ENCODE results near the gene LAMA5. TPM values are rescaled to one million over a fixed set of nuclear protein-coding genes. Genes with fewer than 3 reads are reported as not detected.

LAMA5 gene
- total RNA-seq, 2 donors from 2014 or later, result 170 to 272 TPM

DNA sequence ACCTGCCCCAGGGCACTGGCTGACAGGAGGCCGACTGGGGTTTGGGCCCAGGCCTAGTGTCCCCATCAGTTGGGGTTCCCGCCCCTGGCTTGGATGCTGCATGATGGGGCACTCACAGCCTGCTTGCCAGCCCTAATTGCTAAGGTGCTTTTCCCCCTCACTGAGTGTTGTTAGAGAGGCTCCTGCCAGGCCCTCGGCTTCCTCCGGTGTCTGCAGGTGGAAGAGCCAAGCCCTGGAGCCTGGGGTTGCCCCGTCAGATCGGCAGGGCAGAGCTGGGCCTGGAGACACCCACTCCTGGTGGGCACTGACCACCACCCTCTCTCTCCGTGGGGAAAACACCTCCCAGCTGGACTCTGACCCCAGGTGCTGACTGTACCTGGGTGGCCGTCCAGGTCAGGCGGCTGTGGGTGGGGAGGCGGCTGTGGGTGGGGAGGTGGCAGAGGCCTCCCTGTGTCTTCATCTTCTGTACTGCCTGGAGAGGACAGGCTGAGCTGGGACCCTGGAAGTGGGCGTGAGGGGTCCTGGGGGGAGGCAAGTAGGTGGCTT lies 46.0 kb upstream of the LAMA5 start:
- H3K9me3 ChIP-seq, result no peaks in the 10 kb centered on the region
- no peak overlapping the region for H3K27ac ChIP-seq
- H3K4me3 ChIP-seq, result no peak overlapping the region
- no peaks in the 10 kb centered on the region for H3K36me3 ChIP-seq
- no peak for DNase-seq (ENCODE audit: low spot score)
- TF ChIP-seq POLR2AphosphoS5 (IDR thresholded peaks at IDR 0.05) (no peak), POLR2A (IDR thresholded peaks at IDR 0.05) (no peak)
- TF ChIP-seq, protein P1, sequence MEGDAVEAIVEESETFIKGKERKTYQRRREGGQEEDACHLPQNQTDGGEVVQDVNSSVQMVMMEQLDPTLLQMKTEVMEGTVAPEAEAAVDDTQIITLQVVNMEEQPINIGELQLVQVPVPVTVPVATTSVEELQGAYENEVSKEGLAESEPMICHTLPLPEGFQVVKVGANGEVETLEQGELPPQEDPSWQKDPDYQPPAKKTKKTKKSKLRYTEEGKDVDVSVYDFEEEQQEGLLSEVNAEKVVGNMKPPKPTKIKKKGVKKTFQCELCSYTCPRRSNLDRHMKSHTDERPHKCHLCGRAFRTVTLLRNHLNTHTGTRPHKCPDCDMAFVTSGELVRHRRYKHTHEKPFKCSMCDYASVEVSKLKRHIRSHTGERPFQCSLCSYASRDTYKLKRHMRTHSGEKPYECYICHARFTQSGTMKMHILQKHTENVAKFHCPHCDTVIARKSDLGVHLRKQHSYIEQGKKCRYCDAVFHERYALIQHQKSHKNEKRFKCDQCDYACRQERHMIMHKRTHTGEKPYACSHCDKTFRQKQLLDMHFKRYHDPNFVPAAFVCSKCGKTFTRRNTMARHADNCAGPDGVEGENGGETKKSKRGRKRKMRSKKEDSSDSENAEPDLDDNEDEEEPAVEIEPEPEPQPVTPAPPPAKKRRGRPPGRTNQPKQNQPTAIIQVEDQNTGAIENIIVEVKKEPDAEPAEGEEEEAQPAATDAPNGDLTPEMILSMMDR (IDR thresholded peaks at IDR 0.05), result no peak
- WGBS, result 94% methylated on average over 11 of the region's 11 CpGs
- H3K4me1 ChIP-seq (replicated peaks), result peaks cover 7% of the 10 kb centered on the region
- intact Hi-C loops (cut with DNase I), result loop anchor here (5.0 kb wide), 1 partner anchor 84 kb away; no protein-coding TSS in a partner anchor
- no peaks in the 10 kb centered on the region for H3K27me3 ChIP-seq (replicated peaks; ENCODE audit: insufficient read depth)

DNA sequence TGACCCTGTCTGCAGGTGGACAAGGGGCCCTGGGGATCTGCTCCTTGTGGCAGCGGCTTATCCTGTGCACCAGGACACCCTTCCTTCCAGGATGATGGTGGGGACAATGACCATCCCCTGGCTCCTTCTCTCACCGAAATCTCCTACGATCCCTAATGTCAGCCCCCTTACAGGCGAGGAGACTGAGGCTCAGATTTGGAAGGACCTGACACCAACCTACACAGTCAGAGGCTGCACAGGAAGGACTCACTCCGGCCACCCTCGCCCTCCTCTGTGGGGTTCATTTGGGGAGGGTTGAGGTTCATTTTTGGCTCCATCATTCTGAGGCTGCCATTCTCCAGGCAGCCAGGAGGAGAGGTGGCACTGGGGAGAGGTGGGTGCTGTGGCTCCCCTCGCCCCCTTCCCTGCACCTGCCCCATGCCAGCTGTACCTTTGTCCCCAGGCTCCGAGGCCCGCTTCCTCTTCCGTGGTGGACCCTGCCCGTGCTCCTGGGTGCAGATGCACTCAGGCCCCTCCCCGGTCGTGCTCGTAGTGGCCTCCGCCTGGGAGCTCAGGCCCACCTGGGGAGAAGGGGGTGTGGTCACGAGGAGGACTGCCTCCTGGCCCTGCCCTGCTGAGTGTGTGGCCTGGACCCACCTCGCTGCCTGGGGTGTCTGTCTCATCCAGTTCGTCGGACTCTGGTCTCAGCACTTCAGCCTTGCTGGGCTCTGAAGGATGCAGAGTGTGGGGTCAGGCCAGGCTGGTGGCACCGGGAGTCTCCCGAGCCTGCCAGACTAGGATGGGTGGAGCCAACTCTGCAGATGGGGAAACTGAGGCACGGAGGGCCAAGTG lies 45.3 kb upstream of the LAMA5 start:
- 86% methylated on average over 22 of the region's 22 CpGs for WGBS
- H3K4me1 ChIP-seq (replicated peaks), result peaks cover 11% of the 10 kb centered on the region
- DNase-seq (ENCODE audit: low spot score), result no peak
- H3K27ac ChIP-seq, result no peak overlapping the region
- TF ChIP-seq, protein P1 (IDR thresholded peaks at IDR 0.05), result no peak
- TF ChIP-seq POLR2A (IDR thresholded peaks at IDR 0.05) (no peak), POLR2AphosphoS5 (IDR thresholded peaks at IDR 0.05) (no peak)
- no peaks in the 10 kb centered on the region for H3K9me3 ChIP-seq
- intact Hi-C loops (cut with DNase I), result loop anchor here (5.0 kb wide), 1 partner anchor 85 kb away; no protein-coding TSS in a partner anchor
- no peaks in the 10 kb centered on the region for H3K27me3 ChIP-seq (replicated peaks; ENCODE audit: insufficient read depth)
- H3K4me3 ChIP-seq, result no peak overlapping the region
- no peaks in the 10 kb centered on the region for H3K36me3 ChIP-seq

DNA sequence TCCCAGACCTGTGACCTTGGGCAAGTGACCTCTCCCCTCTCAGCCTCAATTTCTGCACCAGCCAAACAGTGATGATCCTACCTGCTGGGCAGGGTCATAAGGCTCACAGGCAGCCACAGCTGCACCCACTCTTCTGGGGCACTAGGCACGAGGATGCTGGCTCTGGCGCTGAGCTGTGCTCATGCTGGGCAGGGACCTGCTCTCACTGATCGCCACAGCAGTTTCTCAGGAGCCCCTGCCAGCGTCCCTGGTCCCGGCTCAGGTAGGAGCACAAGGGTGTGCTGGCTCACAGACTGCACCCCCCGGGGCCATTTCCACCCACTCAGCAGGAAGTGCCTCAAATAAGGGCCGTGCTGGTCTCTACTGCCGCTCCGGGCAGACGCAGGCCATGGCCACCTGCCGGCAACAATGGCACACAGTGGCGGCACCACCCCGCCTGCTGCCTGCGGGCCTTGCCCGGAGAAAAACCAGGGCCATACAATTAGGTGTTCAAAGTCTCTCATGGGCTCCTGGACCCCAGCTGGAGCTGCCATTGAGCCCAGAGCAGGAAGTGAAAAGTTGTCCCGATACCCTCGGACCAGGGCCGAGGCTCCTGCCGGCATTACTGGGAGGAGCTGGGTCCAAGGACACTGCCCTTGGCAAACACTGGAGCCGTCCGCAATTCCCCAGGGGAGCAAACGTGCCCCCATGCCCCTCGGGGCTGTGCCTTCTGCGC lies 44.5 kb upstream of the LAMA5 start:
- no peak for DNase-seq (ENCODE audit: low spot score)
- H3K27me3 ChIP-seq (replicated peaks; ENCODE audit: insufficient read depth), result no peaks in the 10 kb centered on the region
- no peak overlapping the region for H3K27ac ChIP-seq
- H3K4me3 ChIP-seq, result no peak overlapping the region
- 85% methylated on average over 18 of the region's 24 CpGs for whole genome bisulfite sequencing
- no peaks in the 10 kb centered on the region for H3K36me3 ChIP-seq
- TF ChIP-seq POLR2AphosphoS5 (IDR thresholded peaks at IDR 0.05), result no peak
- TF ChIP-seq POLR2A (IDR thresholded peaks at IDR 0.05), result no peak
- TF ChIP-seq, protein P1 (IDR thresholded peaks at IDR 0.05), result no peak
- H3K4me1 ChIP-seq (replicated peaks), result peaks cover 13% of the 10 kb centered on the region
- intact Hi-C loops (cut with DNase I), result loop anchor here (5.0 kb wide), 1 partner anchor 86 kb away; no protein-coding TSS in a partner anchor
- H3K9me3 ChIP-seq, result no peaks in the 10 kb centered on the region

DNA sequence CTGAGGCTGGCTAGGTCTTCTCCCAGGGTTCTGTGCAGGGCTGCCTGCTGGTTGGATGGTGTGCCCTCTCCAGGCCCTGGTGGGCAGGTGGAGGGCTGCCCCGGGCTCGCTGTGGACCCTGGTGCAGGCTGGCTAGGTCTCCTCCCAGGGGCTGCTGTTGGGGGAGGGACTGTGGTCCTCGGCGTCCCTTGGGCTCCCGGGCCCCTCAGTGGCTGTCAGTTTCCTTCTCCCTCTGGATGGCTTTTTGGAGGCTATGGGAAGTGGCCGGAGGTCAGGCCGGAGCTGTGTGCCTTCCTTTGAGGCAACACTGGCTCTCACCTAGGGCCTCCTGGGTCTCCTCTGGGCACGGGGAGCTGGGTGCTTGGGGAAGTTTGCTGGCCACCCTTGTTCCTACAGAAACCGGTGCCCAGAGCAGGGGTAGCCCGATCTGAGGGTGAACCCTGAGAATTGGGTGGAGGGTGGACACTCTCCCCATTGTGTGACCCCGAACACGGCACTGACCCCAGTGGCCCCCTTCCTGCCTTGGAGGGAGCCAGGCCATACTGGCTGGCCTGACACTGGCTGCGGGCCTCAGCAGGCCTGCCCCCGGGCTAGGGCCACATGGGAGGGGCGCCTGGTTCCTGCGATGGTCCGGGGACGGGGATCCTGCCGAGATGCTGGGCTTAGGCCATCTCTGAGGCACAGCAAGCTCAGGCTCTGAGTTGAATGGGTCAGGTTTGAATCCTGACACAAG lies 43.8 kb upstream of the LAMA5 start:
- no peak overlapping the region for H3K4me3 ChIP-seq
- peaks cover 20% of the 10 kb centered on the region for H3K4me1 ChIP-seq (replicated peaks)
- H3K27ac ChIP-seq, result no peak overlapping the region
- whole genome bisulfite sequencing, result 84% methylated on average over 15 of the region's 19 CpGs
- no peak for DNase-seq (ENCODE audit: low spot score)
- TF ChIP-seq, protein P1 (IDR thresholded peaks at IDR 0.05), result no peak
- TF ChIP-seq POLR2A (IDR thresholded peaks at IDR 0.05) (no peak), POLR2AphosphoS5 (IDR thresholded peaks at IDR 0.05) (no peak)
- no peaks in the 10 kb centered on the region for H3K27me3 ChIP-seq (replicated peaks; ENCODE audit: insufficient read depth)
- intact Hi-C loops (cut with DNase I), result loop anchor here (5.0 kb wide), 1 partner anchor 86 kb away; no protein-coding TSS in a partner anchor
- H3K9me3 ChIP-seq, result no peaks in the 10 kb centered on the region
- no peaks in the 10 kb centered on the region for H3K36me3 ChIP-seq

Measured in prostate gland (tissue), 2 donors.